ENCODE data around the gene SLC22A23. TPM values are rescaled to one million over a fixed set of nuclear protein-coding genes. Genes with fewer than 3 reads are reported as not detected.

The SLC22A23 gene
- total RNA-seq, 1 donor from 2014 or later = 5.7 TPM

DNA sequence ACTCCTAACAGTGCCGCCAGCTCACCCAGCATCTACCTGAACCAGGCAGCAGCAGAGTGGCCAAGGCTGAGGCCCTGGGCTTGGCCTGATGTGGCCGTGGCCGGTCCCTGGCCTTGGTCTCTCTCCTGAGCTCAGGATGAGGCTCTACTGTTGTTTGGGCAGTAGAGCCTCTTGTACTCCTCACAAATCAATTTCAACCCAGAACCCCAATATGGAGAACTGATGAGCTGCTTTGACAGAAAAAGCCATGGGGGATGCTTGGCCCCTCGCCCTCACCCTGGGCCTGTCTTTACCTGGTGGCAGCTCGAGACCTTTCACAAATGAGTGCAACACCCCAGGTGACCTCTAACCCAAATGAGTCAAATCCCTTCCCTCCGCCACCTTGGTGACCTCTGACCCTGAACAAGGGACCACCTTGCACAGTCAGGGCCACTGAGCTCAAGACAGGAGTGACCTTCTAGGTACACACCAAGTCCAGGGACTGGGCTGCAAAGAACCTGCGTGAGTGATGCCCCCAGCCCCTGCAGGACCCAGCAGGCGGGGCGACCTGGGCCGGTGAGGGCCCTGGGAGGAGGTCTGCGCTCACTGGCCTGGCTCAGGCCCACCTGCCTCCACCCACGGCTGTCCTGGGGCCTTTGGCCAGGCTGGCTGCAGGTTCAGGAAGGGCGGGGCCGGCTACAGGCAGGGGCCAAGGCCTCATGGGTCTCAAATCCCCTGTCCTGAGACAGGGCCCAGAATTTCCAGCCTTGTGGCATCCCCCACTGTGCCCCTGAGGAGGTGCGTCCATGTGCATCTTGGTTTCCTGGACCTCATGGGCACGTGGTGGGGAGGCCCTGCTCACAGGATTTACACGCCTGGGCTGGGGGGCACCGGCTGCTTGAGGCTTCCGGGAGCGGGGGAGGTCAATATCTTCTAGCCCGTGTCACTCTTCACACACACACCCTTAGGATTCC lies 167.9 kb downstream of the SLC22A23 start:
- FAIRE-seq = no peak

DNA sequence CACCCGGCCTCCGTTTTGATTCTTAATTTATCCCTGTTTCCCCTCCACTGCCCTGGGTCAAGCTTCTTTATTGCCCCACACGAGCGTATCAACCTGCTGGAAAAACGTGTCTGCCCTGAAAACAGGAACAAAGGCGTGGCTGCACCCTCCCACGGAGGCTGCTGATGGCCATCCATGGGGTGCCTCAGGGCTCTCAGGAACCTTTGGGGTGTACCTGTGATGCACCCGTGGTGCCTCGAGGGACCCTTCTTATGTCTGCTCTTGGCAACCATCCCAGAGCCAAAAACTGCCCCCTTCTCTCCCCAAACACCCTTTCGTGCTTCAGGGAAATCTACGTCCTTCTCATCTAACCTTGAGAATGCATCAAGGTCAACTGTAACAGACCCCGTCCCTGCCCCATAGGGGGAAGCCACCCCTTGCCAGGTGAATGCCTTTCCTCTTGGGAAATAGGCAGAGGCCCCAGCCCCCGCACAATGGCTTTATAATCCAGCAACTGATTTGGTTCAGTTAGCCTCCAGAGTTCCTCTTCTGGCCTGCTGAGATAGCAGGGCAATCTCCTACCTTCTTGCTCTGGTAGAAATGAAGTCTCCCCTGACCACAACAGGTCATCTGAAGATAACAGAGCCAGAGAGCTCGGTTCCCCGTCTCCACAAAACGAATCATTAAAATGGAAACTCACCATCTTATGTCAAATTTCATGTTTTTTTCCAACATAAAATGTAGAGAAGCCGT lies 168.7 kb downstream of the SLC22A23 start:
- TF ChIP-seq, protein P1, sequence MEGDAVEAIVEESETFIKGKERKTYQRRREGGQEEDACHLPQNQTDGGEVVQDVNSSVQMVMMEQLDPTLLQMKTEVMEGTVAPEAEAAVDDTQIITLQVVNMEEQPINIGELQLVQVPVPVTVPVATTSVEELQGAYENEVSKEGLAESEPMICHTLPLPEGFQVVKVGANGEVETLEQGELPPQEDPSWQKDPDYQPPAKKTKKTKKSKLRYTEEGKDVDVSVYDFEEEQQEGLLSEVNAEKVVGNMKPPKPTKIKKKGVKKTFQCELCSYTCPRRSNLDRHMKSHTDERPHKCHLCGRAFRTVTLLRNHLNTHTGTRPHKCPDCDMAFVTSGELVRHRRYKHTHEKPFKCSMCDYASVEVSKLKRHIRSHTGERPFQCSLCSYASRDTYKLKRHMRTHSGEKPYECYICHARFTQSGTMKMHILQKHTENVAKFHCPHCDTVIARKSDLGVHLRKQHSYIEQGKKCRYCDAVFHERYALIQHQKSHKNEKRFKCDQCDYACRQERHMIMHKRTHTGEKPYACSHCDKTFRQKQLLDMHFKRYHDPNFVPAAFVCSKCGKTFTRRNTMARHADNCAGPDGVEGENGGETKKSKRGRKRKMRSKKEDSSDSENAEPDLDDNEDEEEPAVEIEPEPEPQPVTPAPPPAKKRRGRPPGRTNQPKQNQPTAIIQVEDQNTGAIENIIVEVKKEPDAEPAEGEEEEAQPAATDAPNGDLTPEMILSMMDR (IDR thresholded peaks at IDR 0.05; ENCODE audit: insufficient read depth, low read depth, low read length) = no peak
- TF ChIP-seq EZH2 (IDR thresholded peaks at IDR 0.05; ENCODE audit: insufficient read depth, low read length) = no peak
- H3K4me1 Mint-ChIP-seq (ENCODE audit: low read depth, unreplicated experiment) = peaks cover 2% of the 10 kb centered on the region
- no peak overlapping the region for H3K4me3 Mint-ChIP-seq (ENCODE audit: unreplicated experiment)

More for the DNA sequence above, 167.9 kb downstream of the SLC22A23 start:
- Histone ChIP-seq H3K4me1 (ENCODE audit: insufficient read depth, low read length) (no peaks in the 10 kb centered on the region), H3K36me3 (ENCODE audit: insufficient read depth, low read length) (no peaks in the 10 kb centered on the region), H3K4me3 (ENCODE audit: insufficient read depth, low read depth, low read length) (no peak overlapping the region), H3K79me2 (ENCODE audit: insufficient read depth, low read length) (no peaks in the 10 kb centered on the region), H3K9ac (ENCODE audit: low read length) (no peak overlapping the region), H3K4me2 (ENCODE audit: low read length) (no peak overlapping the region), H3K27me3 (ENCODE audit: insufficient read depth, low read length) (peaks cover 4% of the 10 kb centered on the region), H3K27ac (ENCODE audit: low read depth, low read length) (no peak overlapping the region), H3K9me3 (ENCODE audit: insufficient read depth, low read depth, low read length) (no peaks in the 10 kb centered on the region), H2AFZ (ENCODE audit: low read depth, low read length) (no peak overlapping the region), H4K20me1 (ENCODE audit: insufficient read depth, low read length) (no peaks in the 10 kb centered on the region)
- Mint-ChIP-seq H3K27ac (ENCODE audit: unreplicated experiment) (no peak overlapping the region), H3K4me3 (ENCODE audit: unreplicated experiment) (no peak overlapping the region), H3K4me1 (ENCODE audit: low read depth, unreplicated experiment) (peaks cover 3% of the 10 kb centered on the region), H3K27me3 (ENCODE audit: low read depth, unreplicated experiment) (peaks cover 14% of the 10 kb centered on the region), H3K9me3 (ENCODE audit: unreplicated experiment) (no peaks in the 10 kb centered on the region), H3K36me3 (ENCODE audit: low read depth, unreplicated experiment) (peaks cover 7% of the 10 kb centered on the region)
- no peak for DNase-seq (ENCODE audit: low read depth)
- no peak for TF ChIP-seq EZH2 (IDR thresholded peaks at IDR 0.05; ENCODE audit: insufficient read depth, low read length)
- TF ChIP-seq, protein P1 (IDR thresholded peaks at IDR 0.05; ENCODE audit: insufficient read depth, low read depth, low read length) = no peak

More for the DNA sequence above, 168.7 kb downstream of the SLC22A23 start:
- Histone ChIP-seq H3K4me1 (ENCODE audit: insufficient read depth, low read length) (no peaks in the 10 kb centered on the region), H3K36me3 (ENCODE audit: insufficient read depth, low read length) (no peaks in the 10 kb centered on the region), H3K79me2 (ENCODE audit: insufficient read depth, low read length) (no peaks in the 10 kb centered on the region), H3K27ac (ENCODE audit: low read depth, low read length) (no peak overlapping the region), H3K27me3 (ENCODE audit: insufficient read depth, low read length) (peaks cover 4% of the 10 kb centered on the region), H3K9me3 (ENCODE audit: insufficient read depth, low read depth, low read length) (no peaks in the 10 kb centered on the region), H3K9ac (ENCODE audit: low read length) (no peak overlapping the region), H4K20me1 (ENCODE audit: insufficient read depth, low read length) (no peaks in the 10 kb centered on the region), H2AFZ (ENCODE audit: low read depth, low read length) (no peak overlapping the region), H3K4me3 (ENCODE audit: insufficient read depth, low read depth, low read length) (no peak overlapping the region), H3K4me2 (ENCODE audit: low read length) (no peak overlapping the region)
- DNase-seq (ENCODE audit: low read depth) (no peak), FAIRE-seq (no peak)
- H3K27me3 Mint-ChIP-seq (ENCODE audit: low read depth, unreplicated experiment) = peaks cover 10% of the 10 kb centered on the region
- H3K9me3 Mint-ChIP-seq (ENCODE audit: unreplicated experiment) = no peaks in the 10 kb centered on the region
- peaks cover 9% of the 10 kb centered on the region for H3K36me3 Mint-ChIP-seq (ENCODE audit: low read depth, unreplicated experiment)
- no peak overlapping the region for H3K27ac Mint-ChIP-seq (ENCODE audit: unreplicated experiment)
